Suprapubic skin (tissue), 3 donors: ENCODE data around the gene SCAPER.

Source experiments
- CTCF ChIP-seq, 2 donors: fragments of 200-600 bp in 1 of 2; fragments of 450-650 bp in 1 of 2; sonication (generic) in 1 of 2; IDR thresholded peaks; one replicate each; pipeline ENCODE4 v1.5.1; 2016 to 2019; ENCODE audit warnings: antibody characterized with exemption in 2 of 2, mild to moderate bottlenecking in 1 of 2, moderate library complexity in 1 of 2
- EP300 ChIP-seq: sonication (generic); formaldehyde crosslinking; IDR thresholded peaks from one replicate; pipeline ENCODE4 v1.6.1; 2017; ENCODE audit warnings: antibody characterized with exemption

GRCh38 chr15:76358453-76358852 is 546.7 kb downstream of the SCAPER start:
- TF ChIP-seq CTCF (IDR thresholded peaks at IDR 0.05): no peak
- no peak for TF ChIP-seq EP300
